Measurements from ENCODE around the gene MOCS1.
"Not testable (repeated sequence)": the region's sequence is repeated elsewhere in the genome, so short reads cannot be mapped to it uniquely, and the experiment has no call there.

MOCS1 gene

DNA sequence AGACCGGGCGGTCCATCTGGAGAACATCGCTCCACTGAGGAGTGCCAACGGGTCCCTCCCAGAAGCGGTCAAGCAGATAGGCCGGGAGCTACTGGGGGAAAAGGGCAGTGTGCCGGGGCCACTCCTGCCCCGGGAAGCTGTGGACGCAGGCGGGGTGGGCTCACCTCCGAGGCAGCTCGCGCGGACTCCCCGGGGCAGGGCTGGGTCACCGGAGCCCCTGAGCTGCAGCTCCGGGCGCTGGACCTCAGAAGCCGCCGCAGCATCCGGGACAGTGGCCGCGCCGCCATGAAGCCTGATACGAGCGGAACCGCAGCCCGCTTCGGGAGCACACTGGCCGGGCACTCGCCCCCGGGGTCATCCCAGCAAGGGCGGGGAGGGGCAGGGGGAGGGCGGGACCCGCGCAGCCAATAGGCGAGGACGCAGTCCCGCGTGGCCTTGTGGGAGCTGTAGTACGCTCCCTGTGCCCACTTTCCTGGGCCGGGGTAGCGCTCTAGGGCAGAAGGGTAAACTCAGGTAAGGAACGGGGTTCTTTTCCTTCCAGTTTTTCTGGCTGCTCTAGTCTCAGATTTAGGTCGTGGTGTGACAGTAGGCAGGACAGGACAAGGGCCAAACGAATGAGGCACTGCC is at the start of gene MOCS1:
Gene MOCS1, minus strand, starts transcription at position 332 of the 627 bp plus-strand sequence. Its CDS starts 45 bp downstream, at position 287.
- no peaks in the 10 kb centered on the region for H3K36me3 Mint-ChIP-seq
- DNase-seq (peak; percentile 5), ATAC-seq (replicated peaks) (peak; percentile 85)
- H3K27ac Mint-ChIP-seq: no peak within 1 kb of the TSS
- H3K27me3 Mint-ChIP-seq: peaks cover 48 to 77% of the 10 kb centered on the region in 2 donors
- peak within 1 kb of the TSS; percentile 78 to 81 for H3K4me3 Mint-ChIP-seq
- no peaks in the 10 kb centered on the region for H3K9me3 Mint-ChIP-seq
- H3K4me1 Mint-ChIP-seq: peaks cover 2 to 6% of the 10 kb centered on the region in 2 donors

DNA sequence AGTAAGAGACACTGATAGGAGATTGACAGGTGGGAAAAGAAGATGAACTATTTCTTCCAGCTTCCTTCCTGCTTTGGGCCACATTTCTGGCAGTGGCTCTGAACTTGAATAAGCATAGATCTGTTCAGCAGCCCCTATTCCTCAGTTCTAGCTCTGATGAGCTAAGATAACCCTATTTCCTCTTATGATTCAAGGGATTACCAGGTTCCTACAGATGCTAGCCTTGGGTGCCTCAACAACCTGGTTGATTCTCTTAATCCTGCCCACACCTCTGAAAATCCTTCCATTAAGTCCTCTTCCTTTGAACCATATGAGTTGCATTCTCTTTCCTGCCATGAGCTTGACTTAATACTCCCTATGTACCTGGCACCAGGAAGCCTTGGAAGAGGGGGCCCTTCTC is 49.8 kb upstream of the MOCS1 start:
- H3K9me3 Mint-ChIP-seq: no peaks in the 10 kb centered on the region
- no peaks in the 10 kb centered on the region for H3K36me3 Mint-ChIP-seq
- no peak overlapping the region for H3K27ac Mint-ChIP-seq
- no peak for DNase-seq
- no peaks in the 10 kb centered on the region for H3K4me1 Mint-ChIP-seq
- peaks cover 5 to 38% of the 10 kb centered on the region in 2 donors for H3K27me3 Mint-ChIP-seq
- ATAC-seq (replicated peaks): no peak
- no peak overlapping the region for H3K4me3 Mint-ChIP-seq

DNA sequence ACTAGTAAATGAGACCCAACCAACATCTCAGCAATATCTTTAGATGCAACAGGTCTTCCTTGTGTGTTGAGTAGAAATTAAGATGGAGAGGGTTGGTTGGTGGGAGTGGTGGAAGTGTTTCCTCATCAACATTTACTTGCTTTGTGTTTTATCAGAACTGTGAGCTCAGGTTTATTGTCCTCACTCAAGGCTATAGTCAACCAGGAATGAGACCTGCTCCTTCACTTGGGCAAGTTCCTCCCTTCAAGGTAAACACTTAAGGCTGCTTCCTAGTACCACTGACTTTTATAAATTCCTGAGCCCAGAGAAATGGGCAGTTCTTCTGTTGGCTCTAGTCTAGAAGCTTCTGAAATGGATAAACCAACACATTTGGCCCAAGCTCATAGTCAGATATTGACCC is 48.9 kb upstream of the MOCS1 start:
- ATAC-seq (replicated peaks) (no peak), DNase-seq (no peak)
- Mint-ChIP-seq H3K36me3 (no peaks in the 10 kb centered on the region), H3K4me3 (no peak overlapping the region), H3K4me1 (no peaks in the 10 kb centered on the region), H3K27me3 (peaks cover 5 to 45% of the 10 kb centered on the region in 2 donors), H3K9me3 (no peaks in the 10 kb centered on the region), H3K27ac (no peak overlapping the region)

DNA sequence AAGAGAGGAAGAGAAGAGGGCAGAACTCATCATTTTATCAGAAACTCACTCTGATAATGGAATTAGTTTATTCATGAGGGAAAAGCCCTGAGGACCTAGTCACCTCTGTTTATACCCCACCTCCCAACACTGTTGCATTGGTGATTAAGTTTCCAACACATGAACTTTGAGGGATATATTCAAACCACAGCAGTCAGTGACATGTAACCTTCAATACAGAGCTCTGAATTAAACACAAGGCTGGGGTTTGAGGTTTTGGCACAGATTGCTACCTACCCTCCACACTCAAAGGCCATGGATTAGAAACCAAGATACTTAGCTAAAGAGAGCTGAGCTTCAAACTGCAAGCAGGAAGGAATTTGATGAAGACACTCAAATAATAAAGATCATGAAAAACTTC is 48.5 kb upstream of the MOCS1 start:
- no peaks in the 10 kb centered on the region for H3K9me3 Mint-ChIP-seq
- H3K4me1 Mint-ChIP-seq: no peaks in the 10 kb centered on the region
- no peaks in the 10 kb centered on the region for H3K36me3 Mint-ChIP-seq
- ATAC-seq (replicated peaks) (peak; percentile 51 to 52), DNase-seq (no peak)
- H3K4me3 Mint-ChIP-seq: no peak overlapping the region
- H3K27ac Mint-ChIP-seq: no peak overlapping the region
- H3K27me3 Mint-ChIP-seq: peaks cover 5 to 48% of the 10 kb centered on the region in 2 donors

DNA sequence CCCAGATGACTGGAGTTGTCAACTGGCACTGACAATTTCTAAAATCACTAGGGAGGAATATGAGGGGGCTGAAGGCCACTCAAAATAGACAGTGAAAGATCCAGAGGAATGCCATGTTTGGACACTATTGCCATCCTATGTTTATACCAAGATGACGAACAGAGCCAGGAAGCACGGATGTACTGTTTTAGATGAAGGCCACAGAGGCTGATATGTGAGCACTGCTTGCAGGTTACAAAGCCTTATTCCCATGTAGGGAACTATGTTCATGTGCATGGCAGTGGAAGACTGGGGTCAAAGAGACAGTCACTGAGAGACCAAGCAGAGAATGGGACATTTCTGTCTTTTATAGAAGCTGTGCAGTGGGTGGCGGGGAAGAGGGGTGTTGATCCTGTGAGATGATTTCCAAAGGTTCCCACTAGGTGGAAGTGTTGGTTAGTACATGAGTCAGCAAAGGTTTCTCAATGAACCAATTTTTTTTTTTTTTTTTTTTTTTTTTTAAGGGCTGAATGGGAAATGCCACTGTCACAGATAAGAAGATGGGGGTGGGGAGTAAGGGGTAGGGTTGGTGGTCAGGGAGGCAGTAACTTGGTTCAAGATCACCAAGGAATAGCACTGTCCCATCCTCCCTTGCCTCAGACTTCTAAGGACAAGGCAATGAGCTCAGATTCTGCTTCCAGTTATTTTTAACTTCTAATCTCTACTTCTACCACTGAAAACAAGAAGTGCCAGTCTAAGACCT is 46.7 kb upstream of the MOCS1 start:
- no peaks in the 10 kb centered on the region for H3K36me3 Mint-ChIP-seq
- H3K9me3 Mint-ChIP-seq: no peaks in the 10 kb centered on the region
- no peak overlapping the region for H3K27ac Mint-ChIP-seq
- no peaks in the 10 kb centered on the region for H3K4me1 Mint-ChIP-seq
- peak; percentile 9 for DNase-seq
- H3K27me3 Mint-ChIP-seq: peaks cover 7 to 55% of the 10 kb centered on the region in 2 donors
- peak; percentile 61 to 75 for ATAC-seq (replicated peaks)
- no peak overlapping the region for H3K4me3 Mint-ChIP-seq

DNA sequence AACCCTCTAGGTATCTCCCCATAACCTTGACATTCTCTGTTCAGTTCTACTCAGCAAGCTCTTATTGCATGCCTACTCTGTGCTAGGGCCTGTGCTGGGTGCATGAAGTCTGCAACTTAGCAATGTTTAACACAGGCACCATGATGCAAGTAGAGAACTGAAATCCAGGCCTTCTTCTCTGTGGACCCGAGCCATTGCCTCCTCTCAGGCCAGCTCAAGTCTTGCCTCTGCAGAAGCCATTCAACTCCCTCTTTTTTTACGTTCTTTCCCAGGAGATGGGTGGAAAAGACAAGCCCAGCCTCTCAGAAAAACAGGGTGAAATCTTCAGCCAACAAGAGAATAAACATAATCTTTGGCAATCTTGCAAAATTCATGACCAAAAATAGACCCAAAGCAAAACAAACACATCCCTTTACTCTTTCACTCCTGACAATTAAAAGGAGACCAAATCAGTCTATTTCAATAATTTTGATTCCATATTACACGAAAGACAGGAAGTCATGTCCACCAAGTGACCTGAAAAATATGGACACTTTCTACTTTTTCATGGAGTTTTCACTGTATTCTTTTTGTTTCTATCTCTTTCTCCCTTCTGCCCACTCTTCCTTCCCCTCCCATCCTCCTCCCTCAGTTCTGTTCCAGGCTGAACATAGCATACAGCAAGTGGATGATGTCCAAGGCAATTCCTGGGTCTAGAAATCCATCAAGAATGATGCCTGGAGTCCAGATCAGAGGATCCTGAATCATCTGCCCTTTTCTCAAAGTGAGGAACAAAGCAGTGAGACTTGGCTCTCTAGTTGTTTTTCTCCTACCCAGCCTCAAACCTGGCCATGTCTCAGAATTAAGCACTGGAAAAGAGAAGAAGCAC is 45.4 kb upstream of the MOCS1 start:
- Mint-ChIP-seq H3K4me1 (no peaks in the 10 kb centered on the region), H3K4me3 (no peak overlapping the region), H3K36me3 (no peaks in the 10 kb centered on the region), H3K27ac (no peak overlapping the region), H3K27me3 (peaks cover 16 to 61% of the 10 kb centered on the region in 2 donors), H3K9me3 (no peaks in the 10 kb centered on the region)
- no peak for ATAC-seq (replicated peaks)
- DNase-seq: no peak

DNA sequence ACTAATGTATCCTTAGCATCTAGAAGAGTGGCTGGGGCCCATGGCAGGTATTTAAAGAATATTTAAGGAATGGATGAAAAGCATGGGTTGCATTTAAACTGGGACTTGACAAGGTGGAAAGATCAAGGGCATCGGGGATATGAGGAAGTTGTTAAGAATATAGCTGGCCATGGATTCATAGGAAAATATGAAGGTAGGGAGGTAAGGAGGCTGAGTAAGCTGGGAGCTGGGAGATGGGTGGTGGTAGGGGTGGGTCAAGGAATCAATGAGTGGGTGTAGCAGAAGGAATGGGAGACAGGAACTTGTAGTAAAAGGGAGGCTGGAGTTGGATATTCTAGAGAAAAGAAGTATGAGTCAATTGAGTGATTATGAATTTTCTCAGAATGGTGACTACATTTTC is 44.0 kb upstream of the MOCS1 start:
- no peak overlapping the region for H3K4me3 Mint-ChIP-seq
- no peaks in the 10 kb centered on the region for H3K36me3 Mint-ChIP-seq
- no peak overlapping the region for H3K27ac Mint-ChIP-seq
- H3K4me1 Mint-ChIP-seq: no peaks in the 10 kb centered on the region
- ATAC-seq (replicated peaks) (no peak), DNase-seq (no peak)
- peaks cover 16 to 59% of the 10 kb centered on the region in 2 donors for H3K27me3 Mint-ChIP-seq
- no peaks in the 10 kb centered on the region for H3K9me3 Mint-ChIP-seq

DNA sequence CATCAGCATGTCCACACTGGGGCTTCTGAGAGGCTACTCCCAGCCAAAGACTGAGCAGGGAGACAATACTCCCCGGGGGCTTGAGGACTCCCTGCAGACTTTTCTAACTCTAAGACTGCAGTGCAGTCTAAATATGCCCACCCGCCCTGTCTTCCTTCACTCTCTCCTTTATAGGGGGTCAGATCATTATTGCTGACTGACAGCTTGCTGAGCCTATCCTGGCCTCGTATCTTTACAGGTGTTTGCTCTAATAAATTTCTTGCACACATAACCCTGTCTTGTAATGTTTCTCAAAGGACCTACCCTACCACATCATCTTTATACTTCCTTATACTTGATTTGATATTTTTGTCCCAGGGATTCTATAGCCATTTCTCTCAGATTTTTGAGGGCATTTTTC is 39.4 kb upstream of the MOCS1 start:
- Mint-ChIP-seq H3K36me3 (no peaks in the 10 kb centered on the region), H3K4me1 (no peaks in the 10 kb centered on the region), H3K27me3 (peaks cover 16 to 39% of the 10 kb centered on the region in 2 donors), H3K9me3 (no peaks in the 10 kb centered on the region), H3K4me3 (no peak overlapping the region), H3K27ac (no peak overlapping the region)
- ATAC-seq (replicated peaks): no peak
- DNase-seq: no peak

DNA sequence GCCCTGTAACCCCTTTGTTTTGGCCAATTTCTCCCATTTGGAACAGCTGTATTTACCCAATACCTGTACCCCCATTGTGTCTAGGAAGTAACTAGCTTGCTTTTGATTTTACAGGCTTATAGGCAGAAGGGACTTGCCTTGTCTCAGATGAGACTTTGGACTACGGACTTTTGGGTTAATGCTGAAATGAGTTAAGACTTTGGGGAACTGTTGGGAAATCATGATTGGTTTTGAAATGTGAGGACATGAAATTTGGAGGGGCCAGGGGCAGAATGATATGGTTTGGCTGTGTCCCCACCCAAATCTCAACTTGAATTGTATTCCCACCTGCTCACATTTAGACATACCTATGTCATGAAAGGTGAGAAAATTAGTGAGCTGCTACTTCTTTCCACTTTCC is 38.5 kb upstream of the MOCS1 start:
- not testable (repeated sequence) for H3K36me3 Mint-ChIP-seq; DNase-seq; H3K9me3 Mint-ChIP-seq; H3K4me3 Mint-ChIP-seq; H3K4me1 Mint-ChIP-seq; H3K27ac Mint-ChIP-seq; ATAC-seq (replicated peaks)
- H3K27me3 Mint-ChIP-seq: peaks cover 19 to 31% of the 10 kb centered on the region in 2 donors

DNA sequence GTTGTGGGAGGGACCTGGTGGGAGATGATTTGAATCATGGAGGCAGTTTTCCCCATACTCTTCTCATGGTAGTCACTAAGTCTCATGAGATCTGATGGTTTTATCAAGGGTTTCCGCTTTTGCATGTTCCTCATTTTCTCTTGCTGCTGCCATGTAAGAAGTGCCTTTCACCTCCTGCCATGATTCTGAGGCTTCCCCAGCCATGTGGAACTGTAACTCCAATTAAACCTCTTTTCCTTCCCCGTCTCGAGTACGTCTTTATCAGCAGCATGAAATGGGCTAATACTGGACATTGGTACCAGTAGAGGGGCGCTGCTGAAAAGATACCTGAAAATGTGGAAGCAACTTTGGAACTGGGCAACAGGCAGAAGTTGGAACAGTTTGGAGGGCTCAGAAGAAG is 36.9 kb upstream of the MOCS1 start:
- not testable (repeated sequence) for H3K4me3 Mint-ChIP-seq; H3K4me1 Mint-ChIP-seq; DNase-seq; H3K9me3 Mint-ChIP-seq; H3K27ac Mint-ChIP-seq; ATAC-seq (replicated peaks); H3K36me3 Mint-ChIP-seq
- peaks cover 15 to 33% of the 10 kb centered on the region in 2 donors for H3K27me3 Mint-ChIP-seq

DNA sequence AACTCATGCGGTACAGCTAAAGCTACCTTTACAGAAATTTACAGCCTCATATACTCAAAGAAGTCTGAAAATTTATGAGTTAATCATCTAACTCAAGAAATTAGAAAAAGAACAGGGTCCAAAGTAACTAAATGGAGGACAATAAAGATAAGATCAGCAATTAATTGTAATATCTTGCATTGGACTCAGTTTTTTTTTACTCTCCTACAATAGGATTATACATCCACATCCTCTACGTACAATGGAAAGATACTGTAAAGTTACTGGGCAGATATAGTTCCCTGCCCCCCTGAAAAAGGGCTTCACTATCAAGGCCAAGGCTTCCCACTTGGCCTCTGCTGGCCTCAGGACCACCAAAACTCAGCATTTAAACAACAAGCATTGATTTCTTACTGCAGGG is 31.5 kb upstream of the MOCS1 start:
- no peaks in the 10 kb centered on the region for H3K36me3 Mint-ChIP-seq
- no peak overlapping the region for H3K27ac Mint-ChIP-seq
- no peaks in the 10 kb centered on the region for H3K9me3 Mint-ChIP-seq
- no peak for DNase-seq
- no peak overlapping the region for H3K4me3 Mint-ChIP-seq
- no peak for ATAC-seq (replicated peaks)
- H3K27me3 Mint-ChIP-seq: peaks cover 24 to 34% of the 10 kb centered on the region in 2 donors
- no peaks in the 10 kb centered on the region for H3K4me1 Mint-ChIP-seq

DNA sequence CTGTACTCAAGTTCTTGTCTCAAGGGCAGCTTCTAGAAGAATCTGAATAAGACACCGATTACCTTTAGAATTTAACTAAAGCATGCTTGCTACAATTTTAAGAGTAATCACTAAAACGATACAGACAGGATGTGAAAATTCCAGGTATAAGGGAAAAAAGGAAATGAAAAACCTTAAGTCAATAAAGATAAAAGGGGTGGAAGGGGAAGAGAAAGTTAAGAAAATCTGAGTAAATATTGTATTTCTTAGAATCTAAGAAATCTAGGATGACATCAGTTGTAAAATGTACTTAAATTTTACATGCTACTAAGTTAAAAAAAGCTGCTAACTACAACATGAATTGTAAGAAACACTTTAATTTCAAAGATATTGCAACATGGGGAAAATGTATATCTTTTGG is 30.3 kb upstream of the MOCS1 start:
- Mint-ChIP-seq H3K27ac (no peak overlapping the region), H3K4me1 (no peaks in the 10 kb centered on the region), H3K4me3 (no peak overlapping the region), H3K9me3 (peaks cover 2 to 4% of the 10 kb centered on the region in 2 donors), H3K36me3 (no peaks in the 10 kb centered on the region), H3K27me3 (peaks cover 24 to 34% of the 10 kb centered on the region in 2 donors)
- ATAC-seq (replicated peaks) (no peak), DNase-seq (no peak)

DNA sequence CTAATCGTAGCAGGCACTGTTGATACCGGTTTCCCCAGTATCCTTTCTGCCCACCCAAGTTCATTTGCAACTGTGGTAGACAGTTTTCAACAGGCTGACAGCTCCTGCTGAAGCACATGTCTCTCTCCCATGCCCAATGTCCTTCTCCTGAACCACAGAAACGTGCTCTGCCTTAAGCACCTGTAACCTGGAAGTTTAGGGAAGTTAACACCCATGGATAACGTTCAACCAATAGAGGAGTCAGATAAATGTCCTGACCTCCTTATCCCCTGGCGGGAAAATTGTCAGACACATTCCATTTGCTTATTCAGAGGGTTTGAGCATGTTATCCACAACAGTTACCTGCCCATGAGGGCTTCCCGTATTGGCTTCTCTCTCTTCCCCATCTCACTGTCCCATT is 29.8 kb upstream of the MOCS1 start:
- H3K9me3 Mint-ChIP-seq: peaks cover 2 to 4% of the 10 kb centered on the region in 2 donors
- H3K27me3 Mint-ChIP-seq: peaks cover 29 to 34% of the 10 kb centered on the region in 2 donors
- no peak overlapping the region for H3K4me3 Mint-ChIP-seq
- no peaks in the 10 kb centered on the region for H3K4me1 Mint-ChIP-seq
- no peak for ATAC-seq (replicated peaks)
- H3K27ac Mint-ChIP-seq: no peak overlapping the region
- no peak for DNase-seq
- H3K36me3 Mint-ChIP-seq: no peaks in the 10 kb centered on the region

DNA sequence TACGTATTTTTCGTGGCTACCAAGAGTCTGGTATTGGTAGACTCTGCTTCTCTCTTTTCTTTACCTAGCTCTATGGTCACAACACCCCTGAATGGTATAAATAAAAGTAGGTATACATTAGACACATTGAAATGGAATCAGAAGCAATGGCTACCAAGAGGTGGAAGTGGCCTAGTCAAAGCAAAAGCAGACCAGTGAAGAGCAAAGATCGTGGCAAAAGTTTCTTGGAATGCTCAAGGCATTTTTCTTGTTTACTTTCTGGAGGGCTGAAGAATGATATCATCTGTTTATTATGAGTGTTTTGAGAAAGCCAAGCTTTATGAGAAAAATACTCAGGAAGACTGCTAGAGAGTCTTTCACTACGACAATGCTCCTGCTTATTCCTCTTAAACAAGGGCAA is 28.6 kb upstream of the MOCS1 start:
- Mint-ChIP-seq H3K4me3 (no peak overlapping the region), H3K27me3 (peaks cover 32 to 34% of the 10 kb centered on the region in 2 donors), H3K4me1 (no peaks in the 10 kb centered on the region), H3K36me3 (no peaks in the 10 kb centered on the region), H3K9me3 (peaks cover 2 to 4% of the 10 kb centered on the region in 2 donors), H3K27ac (no peak overlapping the region)
- ATAC-seq (replicated peaks) (no peak), DNase-seq (no peak)

Measured in stimulated activated naive B cell treated with anti-CD40 and anti-IgM and Interleukin-4, amounts not matched to agents 10 μg/mL and 1 μg/mL and 100 μg/mL, for 72 hours (primary cell).